H9 (cell line): ENCODE measurements around the gene MAP4K1. TPM values are rescaled to one million over a fixed set of nuclear protein-coding genes. Genes with fewer than 3 reads are reported as not detected.

Experiments used
- DNase-seq: peaks from one replicate; pipeline ENCODE4 v3.0.0-alpha.2; 2017
- H2AFZ ChIP-seq: one replicate; pipeline ENCODE4 v1.6.1; 2013; ENCODE audit warnings: mild to moderate bottlenecking, low read length, control low read depth, moderate library complexity
- H2AK5ac ChIP-seq: 2 replicates; pipeline ENCODE4 v1.6.1; 2013; ENCODE audit warnings: low read length, control low read depth, mixed read lengths; ENCODE audit not compliant: insufficient read length
- H2BK120ac ChIP-seq: one replicate; pipeline ENCODE4 v1.6.1; 2013; ENCODE audit warnings: low read depth, mild to moderate bottlenecking, low read length, control low read depth, inconsistent platforms; ENCODE audit not compliant: poor library complexity, severe bottlenecking
- H2BK12ac ChIP-seq: 2 replicates; pipeline ENCODE4 v1.6.1; 2013; ENCODE audit warnings: low read length, control low read depth, mixed read lengths, low read depth; ENCODE audit not compliant: insufficient read length
- H2BK15ac ChIP-seq: 2 replicates; pipeline ENCODE4 v1.6.1; 2013; ENCODE audit warnings: low read depth, low read length, control low read depth
- H2BK20ac ChIP-seq: one replicate; pipeline ENCODE4 v1.6.1; 2013; ENCODE audit warnings: low read depth, mild to moderate bottlenecking, low read length, control low read depth, inconsistent platforms; ENCODE audit not compliant: poor library complexity, severe bottlenecking
- H2BK5ac ChIP-seq: 2 replicates; pipeline ENCODE4 v1.6.1; 2013; ENCODE audit warnings: low read length, control low read depth, mixed read lengths; ENCODE audit not compliant: insufficient read length
- H3K14ac ChIP-seq: 2 replicates; pipeline ENCODE4 v1.6.1; 2013; ENCODE audit warnings: low read length, control low read depth; ENCODE audit not compliant: insufficient read depth
- H3K18ac ChIP-seq: 2 replicates; pipeline ENCODE4 v1.6.1; 2013; ENCODE audit warnings: low read depth, mild to moderate bottlenecking, mixed read lengths, low read length, control low read depth; ENCODE audit not compliant: insufficient read length
- H3K23ac ChIP-seq: 2 replicates; pipeline ENCODE4 v1.6.1; 2013; ENCODE audit warnings: low read length, control low read depth, mixed read lengths, low read depth; ENCODE audit not compliant: insufficient read length
- H3K23me2 ChIP-seq: 2 replicates; pipeline ENCODE4 v1.6.1; 2013; ENCODE audit warnings: low read depth, mild to moderate bottlenecking, mixed read lengths, low read length, control low read depth; ENCODE audit not compliant: insufficient read length, poor library complexity, severe bottlenecking
- H3K27ac ChIP-seq: 2 replicates; pipeline ENCODE4 v1.5.1; 2013; ENCODE audit warnings: low read length, control low read depth, mixed read lengths, low read depth; ENCODE audit not compliant: insufficient read length
- H3K27me3 ChIP-seq: 2 replicates; pipeline ENCODE4 v1.6.1; 2013; ENCODE audit warnings: low read length, control low read depth, inconsistent platforms; ENCODE audit not compliant: insufficient read depth
- H3K4ac ChIP-seq: 2 replicates; pipeline ENCODE4 v1.6.1; 2013; ENCODE audit warnings: low read depth, mild to moderate bottlenecking, control low read depth, inconsistent platforms, low read length, moderate library complexity
- H3K4me1 ChIP-seq: 2 replicates; pipeline ENCODE4 v1.6.1; 2013; ENCODE audit warnings: low read length, control low read depth, inconsistent platforms; ENCODE audit not compliant: insufficient read depth
- H3K4me2 ChIP-seq: 2 replicates; pipeline ENCODE4 v1.6.1; 2013; ENCODE audit warnings: low read length, control low read depth, mixed read lengths; ENCODE audit not compliant: insufficient read length, insufficient read depth
- H3K56ac ChIP-seq: 2 replicates; pipeline ENCODE4 v1.6.1; 2013; ENCODE audit warnings: low read depth, mild to moderate bottlenecking, mixed read lengths, low read length, control low read depth; ENCODE audit not compliant: insufficient read length
- H3K79me1 ChIP-seq: 2 replicates; pipeline ENCODE4 v1.6.1; 2013; ENCODE audit warnings: low read depth, mild to moderate bottlenecking, moderate library complexity, low read length, control low read depth, inconsistent platforms; ENCODE audit not compliant: insufficient read depth, poor library complexity, severe bottlenecking
- H3K79me2 ChIP-seq: 2 replicates; pipeline ENCODE4 v1.6.1; 2013; ENCODE audit warnings: low read length, control low read depth, inconsistent platforms; ENCODE audit not compliant: insufficient read depth
- H3K9ac ChIP-seq: 2 replicates; pipeline ENCODE4 v1.6.1; 2013; ENCODE audit warnings: low read length, control low read depth, mixed read lengths; ENCODE audit not compliant: insufficient read length; ENCODE audit errors: extremely low read depth
- H3K9me3 ChIP-seq: one replicate; pipeline ENCODE4 v1.6.1; 2013; ENCODE audit warnings: low read depth, low read length, inconsistent platforms; ENCODE audit not compliant: control insufficient read depth
- H3T11ph ChIP-seq: one replicate; pipeline ENCODE4 v1.6.1; 2013; ENCODE audit warnings: mild to moderate bottlenecking, low read length, control low read depth, inconsistent platforms
- H4K20me1 ChIP-seq: one replicate; pipeline ENCODE4 v1.6.1; 2013; ENCODE audit not compliant: control insufficient read depth, insufficient read length, insufficient read depth
- H4K5ac ChIP-seq: 2 replicates; pipeline ENCODE4 v1.6.1; 2013; ENCODE audit warnings: low read depth, mild to moderate bottlenecking, mixed read lengths, low read length, control low read depth; ENCODE audit not compliant: insufficient read length
- H4K8ac ChIP-seq: replicated peaks from 2 replicates; pipeline ENCODE4 v1.6.1; 2013; ENCODE audit warnings: low read length, control low read depth, mixed read lengths, low read depth; ENCODE audit not compliant: insufficient read length
- H4K91ac ChIP-seq: 2 replicates; pipeline ENCODE4 v1.6.1; 2013; ENCODE audit warnings: low read depth, mild to moderate bottlenecking, moderate library complexity, mixed read lengths, low read length, control low read depth; ENCODE audit not compliant: insufficient read length
- H3K27ac Mint-ChIP-seq, 3 experiments: 2 replicates in 2 of 3; 3 replicates in 1 of 3; pipeline ENCODE4 v1.8.0; 2020 to 2021; ENCODE audit warnings: mixed read lengths in 3 of 3, mild to moderate bottlenecking in 1 of 3, moderate library complexity in 1 of 3
- H3K27me3 Mint-ChIP-seq: 2 replicates; pipeline ENCODE4 v1.8.0; 2021; ENCODE audit warnings: low read depth, mild to moderate bottlenecking, moderate library complexity, mixed read lengths
- H3K36me3 Mint-ChIP-seq, 3 experiments: 2 replicates in 2 of 3; 3 replicates in 1 of 3; pipeline ENCODE4 v1.8.0; 2020 to 2021; ENCODE audit warnings: low read depth in 3 of 3, mixed read lengths in 3 of 3; ENCODE audit not compliant: insufficient read depth in 1 of 3
- H3K4me1 Mint-ChIP-seq, 2 experiments: 2 replicates each; pipeline ENCODE4 v1.8.0; 2020; ENCODE audit warnings: mixed read lengths in 2 of 2
- H3K4me3 Mint-ChIP-seq, 2 experiments: 2 replicates in 1 of 2; 3 replicates in 1 of 2; pipeline ENCODE4 v1.8.0; 2020 to 2021; ENCODE audit warnings: mild to moderate bottlenecking in 2 of 2, mixed read lengths in 2 of 2, moderate library complexity in 1 of 2
- H3K9me3 Mint-ChIP-seq, 2 experiments: 2 replicates in 1 of 2; 3 replicates in 1 of 2; pipeline ENCODE4 v1.8.0; 2020; ENCODE audit warnings: mild to moderate bottlenecking in 2 of 2, mixed read lengths in 2 of 2, moderate library complexity in 1 of 2
- WGBS: extraction: QIAGEN DNeasy Blood & Tissue Kit; methylation state at CpG from one replicate; pipeline ENCODE4 v1.1.7; 2013; ENCODE audit warnings: missing lambda C conversion rate, low lambda C conversion rate, mixed read lengths; ENCODE audit not compliant: insufficient read length; ENCODE audit errors: extremely low coverage; 5-methylcytosine and 5-hydroxymethylcytosine counted together
- total RNA-seq: library from RNA; stranded (reverse); gene quantifications from 2 replicates; pipeline ENCODE4 v1.2.1, GENCODE V29; 2021
- TF ChIP-seq, protein P1 (sequence below): fragments of 200-600 bp; sonication (generic); conservative IDR thresholded peaks from 3 replicates; pipeline ENCODE4 v1.8.0; 2021; ENCODE audit warnings: antibody characterized with exemption, mild to moderate bottlenecking

MAP4K1 gene
- total RNA-seq, 1 experiment from 2014 or later = 31.1 TPM

DNA sequence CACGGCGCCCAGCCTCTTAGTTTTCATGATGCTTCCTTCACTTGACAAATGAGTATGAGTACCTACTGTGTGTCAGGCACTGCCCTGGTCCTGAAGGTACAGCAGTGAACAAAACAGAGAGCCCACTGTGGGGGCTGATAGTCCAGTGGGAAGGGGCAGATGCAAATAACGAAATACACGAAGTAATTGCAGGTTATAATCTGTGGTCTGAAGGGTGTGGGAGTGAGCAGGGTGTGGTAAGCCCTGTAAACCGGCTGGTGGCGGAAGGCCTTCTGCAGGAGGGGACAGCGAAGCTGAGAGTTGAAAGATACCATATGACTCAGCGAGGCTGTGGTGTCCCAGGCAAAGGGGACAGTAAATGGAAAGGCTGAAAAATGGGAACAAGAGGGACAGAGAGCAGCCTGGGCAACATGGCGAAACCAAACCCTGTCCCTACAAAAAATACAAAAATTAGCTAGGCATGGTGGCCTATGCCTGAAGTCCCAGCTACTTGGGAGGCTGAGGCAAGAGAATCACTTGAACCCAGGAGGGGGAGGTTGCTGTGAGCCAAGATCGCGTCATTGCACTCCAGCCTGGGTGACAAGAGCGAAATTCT lies 60.5 kb downstream of the MAP4K1 start:
- Histone ChIP-seq H2BK15ac (no peak overlapping the region), H3K23me2 (no peaks in the 10 kb centered on the region), H3K4me2 (no peak overlapping the region), H3K27ac (no peak overlapping the region), H4K8ac (no peak overlapping the region), H2BK20ac (no peak overlapping the region), H3K9ac (no peak overlapping the region), H3K27me3 (no peaks in the 10 kb centered on the region), H4K91ac (no peak overlapping the region), H3T11ph (no peak overlapping the region), H2AK5ac (no peak overlapping the region), H3K4ac (no peak overlapping the region), H3K4me1 (no peaks in the 10 kb centered on the region), H3K79me1 (no peaks in the 10 kb centered on the region), H2BK120ac (no peak overlapping the region), H2BK5ac (no peak overlapping the region), H3K9me3 (no peaks in the 10 kb centered on the region), H4K20me1 (no peaks in the 10 kb centered on the region), H2BK12ac (no peak overlapping the region), H3K56ac (no peak overlapping the region), H3K79me2 (no peaks in the 10 kb centered on the region), H4K5ac (no peak overlapping the region), H3K14ac (no peak overlapping the region), H3K23ac (no peak overlapping the region), H3K18ac (no peak overlapping the region), H2AFZ (no peak overlapping the region)
- WGBS = no CpG with 5 or more reads among the region's 12 CpGs
- peak overlapping the region; percentile 59 to 81 (median 73); a peak in 4 of 7 replicates for H3K27ac Mint-ChIP-seq
- no peaks in the 10 kb centered on the region for H3K4me1 Mint-ChIP-seq
- TF ChIP-seq, protein P1, sequence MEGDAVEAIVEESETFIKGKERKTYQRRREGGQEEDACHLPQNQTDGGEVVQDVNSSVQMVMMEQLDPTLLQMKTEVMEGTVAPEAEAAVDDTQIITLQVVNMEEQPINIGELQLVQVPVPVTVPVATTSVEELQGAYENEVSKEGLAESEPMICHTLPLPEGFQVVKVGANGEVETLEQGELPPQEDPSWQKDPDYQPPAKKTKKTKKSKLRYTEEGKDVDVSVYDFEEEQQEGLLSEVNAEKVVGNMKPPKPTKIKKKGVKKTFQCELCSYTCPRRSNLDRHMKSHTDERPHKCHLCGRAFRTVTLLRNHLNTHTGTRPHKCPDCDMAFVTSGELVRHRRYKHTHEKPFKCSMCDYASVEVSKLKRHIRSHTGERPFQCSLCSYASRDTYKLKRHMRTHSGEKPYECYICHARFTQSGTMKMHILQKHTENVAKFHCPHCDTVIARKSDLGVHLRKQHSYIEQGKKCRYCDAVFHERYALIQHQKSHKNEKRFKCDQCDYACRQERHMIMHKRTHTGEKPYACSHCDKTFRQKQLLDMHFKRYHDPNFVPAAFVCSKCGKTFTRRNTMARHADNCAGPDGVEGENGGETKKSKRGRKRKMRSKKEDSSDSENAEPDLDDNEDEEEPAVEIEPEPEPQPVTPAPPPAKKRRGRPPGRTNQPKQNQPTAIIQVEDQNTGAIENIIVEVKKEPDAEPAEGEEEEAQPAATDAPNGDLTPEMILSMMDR = no peak
- H3K9me3 Mint-ChIP-seq = no peaks in the 10 kb centered on the region
- peaks cover 2% of the 10 kb centered on the region; the same call in 1 of the 2 replicates for H3K27me3 Mint-ChIP-seq
- peaks cover 16 to 23% (median 17%) of the 10 kb centered on the region in 3 experiments for H3K36me3 Mint-ChIP-seq
- no peak for DNase-seq
- no peak overlapping the region for H3K4me3 Mint-ChIP-seq
